ENCODE measurements around the gene HSD3B1. TPM values are rescaled to one million over a fixed set of nuclear protein-coding genes. Genes with fewer than 3 reads are reported as not detected.
A peak's percentile ranks its signal among the peaks of the same experiment; 100 is the strongest.
"Not testable (repeated sequence)": the region's sequence is repeated elsewhere in the genome, so short reads cannot be mapped to it uniquely, and the experiment has no call there.

Gene HSD3B1
- total and polyA plus RNA-seq, 12 donors, result 0.07 to 0.60 (median 0.22) TPM; not detected in 7

- DNase-seq, result no peak
- Histone ChIP-seq H3K36me3 (replicated peaks in 1 of 2) (no peaks in the 10 kb centered on the region), H3K27ac (no peak overlapping the region), H3K4me1 (replicated peaks in 1 of 2) (no peaks in the 10 kb centered on the region), H3K9me3 (replicated peaks in 1 of 3) (no peaks in the 10 kb centered on the region), H3K27me3 (no peaks in the 10 kb centered on the region), H3K4me3 (no peak overlapping the region)
- intact Hi-C loops (cut with DNase I), result no loop called here
- WGBS, 4 donors, result 67 to 91% (median 85%) methylated on average over 2 of the region's 2 CpGs
- TF ChIP-seq CTCF (IDR thresholded peaks at IDR 0.05), result no peak
- TF ChIP-seq POLR2A (IDR thresholded peaks at IDR 0.05), result no peak
Observed at GRCh38 chr1:119510046-119510445, 3.0 kb downstream of the HSD3B1 start.

- H3K27ac ChIP-seq, result no peak overlapping the region
- no peaks in the 10 kb centered on the region for H3K9me3 ChIP-seq (replicated peaks in 1 of 3)
- no peaks in the 10 kb centered on the region for H3K27me3 ChIP-seq
- intact Hi-C loops (cut with DNase I), result no loop called here
- H3K4me3 ChIP-seq, result no peak overlapping the region
- H3K4me1 ChIP-seq (replicated peaks in 1 of 2), result no peaks in the 10 kb centered on the region
- H3K36me3 ChIP-seq (replicated peaks in 1 of 2), result no peaks in the 10 kb centered on the region
- DNase-seq, result peak in 3 of 7 donors; percentile 21 to 24 (median 23)
- 61 to 76% (median 62%) methylated on average over 5 of the region's 5 CpGs for WGBS, 4 donors
- no peak for TF ChIP-seq POLR2A (IDR thresholded peaks at IDR 0.05)
- TF ChIP-seq CTCF (IDR thresholded peaks at IDR 0.05), result no peak
Observed at GRCh38 chr1:119515221-119515620, 8.2 kb downstream of the HSD3B1 start.

- Histone ChIP-seq H3K4me3 (no peak overlapping the region), H3K4me1 (replicated peaks in 1 of 2) (no peaks in the 10 kb centered on the region), H3K36me3 (replicated peaks in 1 of 2) (no peaks in the 10 kb centered on the region), H3K27me3 (no peaks in the 10 kb centered on the region), H3K9me3 (replicated peaks in 1 of 3) (no peaks in the 10 kb centered on the region), H3K27ac (no peak overlapping the region)
- DNase-seq, result no peak
- intact Hi-C loops (cut with DNase I), result no loop called here
- no peak for TF ChIP-seq CTCF (IDR thresholded peaks at IDR 0.05)
- no peak for TF ChIP-seq POLR2A (IDR thresholded peaks at IDR 0.05)
Observed at GRCh38 chr1:119516247-119516646, 9.2 kb downstream of the HSD3B1 start.

GRCh38 chr1:119516680-119517079 lies 9.7 kb downstream of the HSD3B1 start:
- 84 to 99% (median 92%) methylated on average over 5 of the region's 5 CpGs for whole genome bisulfite sequencing, 4 donors
- TF ChIP-seq POLR2A (IDR thresholded peaks at IDR 0.05) (no peak), CTCF (IDR thresholded peaks at IDR 0.05) (no peak)
- no peaks in the 10 kb centered on the region for H3K36me3 ChIP-seq (replicated peaks in 1 of 2)
- intact Hi-C loops (cut with DNase I), result no loop called here
- H3K4me3 ChIP-seq, result no peak overlapping the region
- no peaks in the 10 kb centered on the region for H3K4me1 ChIP-seq (replicated peaks in 1 of 2)
- H3K9me3 ChIP-seq (replicated peaks in 1 of 3), result no peaks in the 10 kb centered on the region
- H3K27me3 ChIP-seq, result no peaks in the 10 kb centered on the region
- no peak overlapping the region for H3K27ac ChIP-seq
- no peak for DNase-seq

GRCh38 chr1:119517667-119518066 lies 10.7 kb downstream of the HSD3B1 start:
- H3K27me3 ChIP-seq; intact Hi-C loops (cut with DNase I): not testable (repeated sequence)

More at GRCh38 chr1:119517667-119518066, 10.7 kb downstream of the HSD3B1 start:
- not testable (repeated sequence) for H3K4me1 ChIP-seq (replicated peaks in 1 of 2); H3K36me3 ChIP-seq (replicated peaks in 1 of 2); H3K9me3 ChIP-seq (replicated peaks in 1 of 3); H3K4me3 ChIP-seq
- peak overlapping the region in 1 of 5 donors; percentile 62 for H3K27ac ChIP-seq
- DNase-seq, result peak in 6 of 7 donors; percentile 24 to 72 (median 54)

All from adrenal gland (tissue), 12 donors.